H1 (cell line): Measurements from ENCODE around the gene ASXL1.

Experiments used
- BCL11A ChIP-seq, 2 experiments: IDR thresholded peaks; one replicate each; pipeline ENCODE4 v1.6.1; 2011; ENCODE audit warnings: low read depth in 2 of 2, low read length in 2 of 2, mild to moderate bottlenecking in 2 of 2
- BRCA1 ChIP-seq: IDR thresholded peaks from 2 replicates; pipeline ENCODE4 v1.6.1; 2012; ENCODE audit warnings: low read depth, low read length, improper control_type of control experiment
- EZH2 ChIP-seq: fragments of 200-600 bp; sonication (generic); IDR thresholded peaks from 2 replicates; pipeline ENCODE4 v1.7.1; 2012; ENCODE audit warnings: low read depth, mild to moderate bottlenecking, moderate library complexity, low read length, inconsistent platforms; ENCODE audit not compliant: severe bottlenecking
- TF ChIP-seq, protein P1 (sequence below), 3 experiments: IDR thresholded peaks; 1 replicate in 2 of 3; 2 replicates in 1 of 3; pipeline versions ENCODE4 v1.5.1 to v1.6.1; 2011; ENCODE audit warnings: low read length in 3 of 3, mild to moderate bottlenecking in 3 of 3, inconsistent platforms in 2 of 3, low read depth in 1 of 3, moderate library complexity in 1 of 3; ENCODE audit not compliant: insufficient read depth in 1 of 3; ENCODE audit errors: control extremely low read depth in 1 of 3
- TF ChIP-seq, protein P2 (sequence below): IDR thresholded peaks from 2 replicates; pipeline ENCODE4 v1.6.1; 2012; ENCODE audit warnings: inconsistent platforms

DNA sequence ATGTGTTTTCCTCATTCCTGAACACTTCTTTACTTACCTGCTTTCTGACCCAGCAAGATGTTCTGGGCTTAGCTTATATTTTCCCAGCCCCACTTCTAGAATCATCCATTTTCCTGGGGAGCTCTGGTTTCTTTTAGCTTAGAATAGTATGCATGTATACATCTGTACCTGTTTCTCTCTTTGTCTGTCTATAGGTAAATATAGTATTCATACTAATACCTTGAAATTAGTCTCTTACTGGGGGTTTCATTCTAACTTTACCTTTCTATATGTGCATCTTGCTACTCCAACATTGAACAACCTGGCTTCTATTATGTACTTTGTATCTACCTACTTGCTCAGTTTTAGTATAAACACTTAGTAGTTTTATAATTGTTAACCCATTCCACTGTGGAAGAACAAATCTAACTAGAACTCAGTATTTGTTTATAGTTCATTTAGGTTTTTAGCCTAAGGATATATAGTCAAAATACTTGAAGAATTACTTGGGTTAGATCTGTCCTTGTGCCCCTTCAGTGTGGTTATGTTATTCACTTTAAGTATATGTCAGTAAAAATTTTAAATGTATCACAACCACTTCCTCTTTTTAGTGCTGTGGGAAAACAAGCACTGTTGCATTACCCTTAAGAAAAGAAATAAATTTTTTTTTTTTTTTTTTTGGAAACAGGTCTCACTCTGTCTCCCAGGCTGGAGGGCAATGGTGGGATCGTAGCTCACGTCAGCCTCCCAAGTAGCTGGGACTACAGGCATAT is 54.0 kb downstream of the ASXL1 start:
- TF ChIP-seq, protein P1, sequence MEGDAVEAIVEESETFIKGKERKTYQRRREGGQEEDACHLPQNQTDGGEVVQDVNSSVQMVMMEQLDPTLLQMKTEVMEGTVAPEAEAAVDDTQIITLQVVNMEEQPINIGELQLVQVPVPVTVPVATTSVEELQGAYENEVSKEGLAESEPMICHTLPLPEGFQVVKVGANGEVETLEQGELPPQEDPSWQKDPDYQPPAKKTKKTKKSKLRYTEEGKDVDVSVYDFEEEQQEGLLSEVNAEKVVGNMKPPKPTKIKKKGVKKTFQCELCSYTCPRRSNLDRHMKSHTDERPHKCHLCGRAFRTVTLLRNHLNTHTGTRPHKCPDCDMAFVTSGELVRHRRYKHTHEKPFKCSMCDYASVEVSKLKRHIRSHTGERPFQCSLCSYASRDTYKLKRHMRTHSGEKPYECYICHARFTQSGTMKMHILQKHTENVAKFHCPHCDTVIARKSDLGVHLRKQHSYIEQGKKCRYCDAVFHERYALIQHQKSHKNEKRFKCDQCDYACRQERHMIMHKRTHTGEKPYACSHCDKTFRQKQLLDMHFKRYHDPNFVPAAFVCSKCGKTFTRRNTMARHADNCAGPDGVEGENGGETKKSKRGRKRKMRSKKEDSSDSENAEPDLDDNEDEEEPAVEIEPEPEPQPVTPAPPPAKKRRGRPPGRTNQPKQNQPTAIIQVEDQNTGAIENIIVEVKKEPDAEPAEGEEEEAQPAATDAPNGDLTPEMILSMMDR (IDR thresholded peaks at IDR 0.05; ENCODE audit: control extremely low read depth in 1 of 3, insufficient read depth in 1 of 3, low read depth in 1 of 3, low read length in 3 of 3), result no peak
- no peak for TF ChIP-seq BCL11A (IDR thresholded peaks at IDR 0.05; ENCODE audit: low read depth in 2 of 2, low read length in 2 of 2)
- TF ChIP-seq EZH2, result no peak
- TF ChIP-seq, protein P2, sequence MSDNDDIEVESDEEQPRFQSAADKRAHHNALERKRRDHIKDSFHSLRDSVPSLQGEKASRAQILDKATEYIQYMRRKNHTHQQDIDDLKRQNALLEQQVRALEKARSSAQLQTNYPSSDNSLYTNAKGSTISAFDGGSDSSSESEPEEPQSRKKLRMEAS, result no peak
- TF ChIP-seq BRCA1, result no peak
